Hematopoietic multipotent progenitor cell treated with erythropoietin and hydrocortisone succinate and interleukin-3 and kit ligand, for 15 days (in vitro differentiated cells): ENCODE measurements around the gene PARL.
A peak's percentile ranks its signal among the peaks of the same experiment; 100 is the strongest.
"Not testable (repeated sequence)": the region's sequence is repeated elsewhere in the genome, so short reads cannot be mapped to it uniquely, and the experiment has no call there.

Experiments
- DNase-seq: peaks from one replicate; pipeline ENCODE4 v3.0.0-alpha.2; 2015; ENCODE audit warnings: low spot score

The PARL gene

DNA sequence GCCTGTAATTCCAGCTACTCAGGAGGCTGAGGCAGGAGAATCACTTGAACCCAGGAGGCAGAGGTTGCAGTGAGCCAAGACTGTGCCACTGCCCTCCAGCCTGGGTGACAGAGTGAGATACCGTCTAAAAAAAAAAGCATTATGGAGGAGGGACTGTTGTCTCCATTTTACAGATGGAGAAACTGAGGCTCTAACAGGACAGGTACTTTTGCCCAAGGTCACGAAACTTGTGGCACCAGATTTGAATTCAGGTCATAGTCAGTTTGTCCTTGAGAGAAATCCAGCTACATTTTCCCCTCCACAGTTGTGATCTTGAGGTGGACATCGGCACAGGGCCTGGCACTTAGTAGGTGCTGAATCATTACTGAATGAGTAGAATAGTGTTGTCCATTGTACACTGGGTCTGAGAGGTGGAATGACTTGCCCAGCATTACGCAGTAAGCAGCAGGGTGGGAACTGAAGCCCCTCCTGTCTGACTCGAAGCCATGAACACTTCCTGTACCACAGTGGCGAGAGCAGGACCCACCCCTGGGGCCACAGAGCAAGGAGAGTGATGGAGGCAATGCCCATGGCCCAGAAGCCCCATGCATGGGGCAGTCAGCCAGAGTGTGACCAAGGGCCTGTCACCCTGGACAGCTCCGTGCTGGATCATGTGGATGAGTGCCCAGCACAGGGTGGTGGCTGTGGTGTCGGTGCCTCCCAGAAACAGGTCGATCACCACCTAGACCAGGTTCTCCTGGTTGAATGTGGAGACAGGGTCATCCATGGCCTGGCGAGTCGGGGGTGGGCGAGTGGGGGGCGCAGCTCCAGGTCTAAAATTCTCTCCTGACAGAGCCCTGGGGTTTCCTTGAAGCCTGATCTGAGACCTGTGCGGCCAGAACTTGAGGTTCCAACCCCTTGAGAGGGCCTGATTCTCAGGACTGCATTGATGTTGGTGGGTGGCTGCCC, 20.4 kb upstream of the PARL start:
- DNase-seq: no peak

DNA sequence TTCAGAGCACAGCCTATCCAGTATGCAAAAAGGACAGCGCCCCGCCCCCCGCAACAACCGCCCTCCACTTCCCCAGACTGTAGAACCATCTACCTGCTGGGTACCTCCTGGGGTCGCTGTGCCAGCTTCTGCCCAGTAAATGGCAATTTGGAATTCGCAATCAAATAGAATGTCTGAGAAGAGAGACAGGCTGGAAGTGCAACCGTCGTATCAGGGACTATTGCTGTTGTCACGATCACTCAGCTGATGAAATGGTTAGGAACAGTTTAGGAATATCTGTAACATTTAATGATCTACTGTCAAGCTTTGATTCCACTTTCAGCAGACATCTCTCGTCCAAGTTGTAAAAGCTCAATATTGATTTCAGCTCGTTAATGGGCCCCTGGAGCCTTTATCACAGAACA, 13.3 kb upstream of the PARL start:
- no peak for DNase-seq

GRCh38 chr3:183897606-183898005, 12.9 kb upstream of the PARL start:
- no peak for DNase-seq

DNA sequence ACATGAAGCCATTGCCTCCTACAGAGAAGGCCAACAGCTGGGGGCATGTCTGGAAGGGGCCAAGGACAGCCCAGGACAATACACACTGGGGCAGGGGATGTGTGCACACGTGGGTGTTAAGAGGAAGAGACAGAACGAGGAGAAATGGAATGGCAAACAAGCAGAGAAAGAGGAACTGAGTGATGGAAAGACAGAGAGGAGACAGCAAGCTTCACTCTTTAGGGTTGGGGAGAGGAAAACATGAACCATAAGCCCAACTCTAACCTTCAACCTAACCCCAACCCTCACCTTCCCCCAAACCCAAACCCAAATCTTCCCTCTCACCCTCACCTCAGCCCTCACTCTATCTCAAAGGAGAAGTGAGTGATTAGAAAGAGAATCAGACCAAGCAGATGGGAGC, 11.9 kb upstream of the PARL start:
- DNase-seq: no peak

- no peak for DNase-seq
Observed at GRCh38 chr3:183896184-183896583, 11.5 kb upstream of the PARL start.

DNA sequence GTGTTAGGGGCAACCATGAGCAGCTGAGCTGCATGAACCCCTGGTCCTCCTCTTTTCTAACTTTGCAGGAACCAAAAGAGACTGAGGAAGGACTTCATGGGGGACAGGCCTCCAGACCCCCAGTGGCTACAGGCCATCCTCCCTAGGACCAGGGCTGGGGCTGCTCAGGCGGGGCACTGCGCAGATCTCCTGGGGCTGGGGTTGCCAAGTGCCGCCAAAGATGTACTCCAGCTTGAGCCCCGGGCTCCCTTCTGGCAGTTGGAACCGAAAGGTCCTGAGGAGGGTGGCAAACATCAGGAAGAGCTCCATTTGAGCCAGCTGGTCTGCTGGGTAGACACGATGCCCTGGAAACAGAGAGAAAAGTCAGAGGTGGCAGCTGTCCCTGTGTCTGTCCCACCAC, 11.1 kb upstream of the PARL start:
- no peak for DNase-seq

- peak; percentile 65 for DNase-seq
Observed at GRCh38 chr3:183895296-183895695, 10.6 kb upstream of the PARL start.

DNA sequence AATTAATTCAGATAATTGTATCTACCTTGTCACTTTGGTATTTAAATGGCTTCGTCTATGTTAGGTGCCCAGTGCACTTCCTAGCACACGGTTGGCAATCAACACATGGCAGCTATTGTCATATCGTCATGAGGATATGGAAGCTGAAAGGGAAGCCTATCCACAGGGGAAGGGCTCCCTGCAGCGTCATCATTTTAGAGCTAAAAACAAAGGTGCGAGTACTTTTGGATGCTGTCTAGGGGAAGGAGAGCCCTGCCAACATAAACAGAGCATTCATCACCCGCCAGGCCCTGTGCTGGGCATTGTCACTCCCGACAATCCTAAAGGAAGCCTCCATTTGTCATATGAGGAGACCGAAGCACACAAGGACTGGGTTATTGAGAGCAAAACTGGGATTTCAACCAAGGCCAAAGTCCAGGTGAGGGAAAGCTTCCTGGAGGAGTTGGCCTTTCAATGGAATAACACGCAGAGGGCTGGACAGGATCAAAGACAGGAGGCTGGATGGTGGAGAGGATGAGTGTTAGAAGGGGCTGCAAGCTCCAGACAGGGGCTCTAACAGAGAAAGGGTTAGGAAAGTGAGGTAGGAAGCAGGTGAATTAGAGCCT, 8.0 kb upstream of the PARL start:
- DNase-seq: no peak

- DNase-seq: no peak
Observed at GRCh38 chr3:183885766-183886165, 1.1 kb upstream of the PARL start.

DNA sequence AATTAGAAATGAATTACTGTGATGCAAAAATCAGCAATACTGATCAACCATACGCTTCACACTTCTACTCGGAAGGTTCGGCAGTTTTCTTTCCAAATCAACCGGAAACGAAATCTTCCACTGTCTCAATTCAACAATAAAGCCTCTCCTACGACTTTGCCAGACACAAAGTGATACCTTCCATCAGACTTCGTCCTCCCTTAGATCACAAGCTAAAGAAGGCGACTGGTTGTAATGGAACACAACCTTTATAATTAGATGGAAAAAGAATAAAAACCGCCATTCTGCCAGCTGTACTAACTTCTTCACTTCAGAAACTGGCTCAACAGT, 618 bp downstream of the PARL start:
- DNase-seq: peak; percentile 12

- DNase-seq: no peak
Observed at GRCh38 chr3:183883291-183884096, 1.2 kb downstream of the PARL start.

DNA sequence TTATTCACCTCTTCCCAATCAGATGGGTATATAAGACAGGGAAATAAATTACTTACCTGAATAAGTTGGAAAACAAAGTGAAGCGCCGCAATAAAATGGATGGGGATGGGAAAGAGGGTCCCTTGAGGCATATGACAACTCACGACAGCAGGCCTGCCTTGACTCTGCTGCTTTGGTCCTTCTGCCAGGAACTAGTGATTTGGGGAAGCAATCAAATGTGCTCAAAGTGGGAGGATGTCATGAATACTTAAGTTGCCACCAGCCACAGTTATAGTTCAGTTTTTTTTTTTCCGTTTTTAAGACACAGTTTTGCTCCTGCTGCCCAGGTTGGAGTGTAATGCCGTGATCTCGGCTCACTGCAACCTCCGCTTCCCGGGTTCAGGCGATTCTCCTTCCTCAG, 4.6 kb downstream of the PARL start:
- DNase-seq: no peak

DNA sequence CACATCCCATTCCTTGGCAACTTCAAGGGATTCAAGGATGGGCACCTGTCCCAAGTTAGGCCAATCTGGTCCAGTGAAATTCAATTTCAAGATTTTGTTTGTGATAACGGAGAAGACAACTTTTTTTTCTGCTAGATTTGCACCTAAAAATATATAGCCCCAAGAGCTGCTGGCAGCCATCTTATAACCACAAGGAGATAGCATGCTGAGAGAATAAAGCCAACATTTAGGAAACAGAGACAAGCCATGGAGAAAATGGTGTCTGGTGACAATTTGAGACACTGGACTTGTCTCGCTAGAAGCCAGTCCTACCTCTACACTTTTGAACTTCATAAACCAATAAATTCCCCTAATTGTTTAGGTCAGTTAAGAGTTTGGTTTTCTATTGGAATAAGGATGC, 5.4 kb downstream of the PARL start:
- DNase-seq: no peak

DNA sequence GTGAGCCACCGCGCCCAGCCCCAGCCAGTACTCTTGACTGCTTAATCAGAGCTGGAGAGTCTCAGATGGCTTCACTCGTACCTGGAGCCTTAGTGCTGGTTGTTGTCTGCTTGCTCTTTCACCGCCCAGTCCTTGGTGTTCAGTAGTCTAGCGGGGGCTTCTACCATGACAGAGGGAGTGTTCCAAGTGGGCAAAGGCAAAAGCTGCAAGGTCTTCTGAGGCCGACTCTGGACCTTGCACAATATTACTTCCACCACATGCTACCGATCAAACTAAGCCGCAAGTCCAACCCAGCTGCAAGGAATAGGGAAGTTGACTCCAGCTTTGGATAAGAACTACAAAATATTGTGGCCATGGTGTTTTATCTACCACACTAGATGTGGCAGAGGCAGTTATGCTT, 6.6 kb downstream of the PARL start:
- DNase-seq: no peak

- DNase-seq: not testable (repeated sequence)
Observed at GRCh38 chr3:183877227-183877626, 7.5 kb downstream of the PARL start.

GRCh38 chr3:183875411-183875810, 9.3 kb downstream of the PARL start:
- DNase-seq: no peak

DNA sequence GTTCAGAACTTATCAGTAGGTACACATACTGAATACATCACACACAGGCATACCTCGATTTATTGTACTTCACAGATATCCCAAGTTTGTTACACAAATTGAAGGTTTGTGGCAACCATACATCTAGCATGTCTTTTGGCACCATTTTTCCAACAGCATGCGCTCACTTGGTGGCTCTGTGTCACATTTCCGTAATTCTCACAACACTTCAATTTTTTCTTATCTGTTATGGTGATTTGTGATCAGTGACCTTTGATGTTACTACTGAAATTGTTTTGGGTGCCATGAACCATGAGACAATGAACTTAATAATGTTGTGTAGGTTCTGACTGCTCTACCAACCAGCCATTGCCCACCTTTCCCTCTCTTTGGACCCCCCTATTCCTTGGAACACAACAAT, 10.8 kb downstream of the PARL start:
- DNase-seq: no peak

GRCh38 chr3:183871541-183871940, 13.1 kb downstream of the PARL start:
- no peak for DNase-seq

- DNase-seq: no peak
Observed at GRCh38 chr3:183870563-183870962, 14.1 kb downstream of the PARL start.

DNA sequence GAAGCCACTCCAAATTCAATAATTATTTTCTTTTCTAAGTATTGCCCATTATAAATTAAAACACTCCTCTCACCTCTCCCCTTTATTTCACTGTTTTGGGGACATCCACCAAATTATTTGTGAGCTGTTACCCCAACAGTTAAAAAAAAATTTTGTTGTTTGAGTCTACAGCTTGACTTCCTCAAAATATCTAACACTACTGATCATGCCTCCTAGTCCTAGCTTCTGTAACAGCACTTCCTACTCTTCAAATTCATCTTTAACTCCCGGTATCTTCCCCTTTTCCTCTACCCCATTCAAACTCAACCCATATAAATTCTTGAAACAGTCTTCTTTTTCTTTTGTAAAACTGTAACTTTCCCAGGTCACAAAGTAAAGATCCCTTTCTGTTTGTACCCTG, 15.9 kb downstream of the PARL start:
- no peak for DNase-seq

DNA sequence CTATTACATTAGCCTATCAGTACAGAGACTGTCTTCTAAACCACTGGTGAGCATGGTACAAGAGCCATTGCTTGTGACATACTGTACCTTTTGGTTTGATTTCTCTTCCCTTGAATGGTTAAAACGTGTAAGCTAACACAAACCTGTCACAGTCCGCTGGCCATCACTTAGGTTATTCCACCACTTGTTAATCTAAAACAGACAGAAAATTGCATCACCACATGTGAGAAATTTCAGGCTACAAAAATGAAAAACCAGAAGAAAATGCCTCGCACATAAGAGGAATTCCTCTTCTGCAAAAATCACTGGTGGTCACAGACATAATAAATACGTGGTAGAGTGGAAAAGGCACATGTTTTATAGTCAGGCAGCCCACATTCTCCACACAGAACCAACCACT, 22.1 kb downstream of the PARL start:
- DNase-seq: no peak

GRCh38 chr3:183857863-183858262, 26.8 kb downstream of the PARL start:
- DNase-seq: no peak
